Sigmoid colon (tissue), 7 donors: ENCODE data around the gene PSMB1. TPM values are rescaled to one million over a fixed set of nuclear protein-coding genes. Genes with fewer than 3 reads are reported as not detected.

Source experiments
- DNase-seq: peaks from one replicate; pipeline ENCODE4 v3.0.0-alpha.2; 2019
- H3K27ac ChIP-seq, 4 donors: fragments of 200-600 bp; sonication (generic); one replicate each; pipeline ENCODE4 v1.5.1; 2016 to 2019; ENCODE audit warnings: mild to moderate bottlenecking in 1 of 4
- H3K27me3 ChIP-seq, 3 donors: fragments of 200-600 bp; sonication (generic); one replicate each; pipeline ENCODE4 v1.5.1; 2019; ENCODE audit warnings: mild to moderate bottlenecking in 1 of 3
- H3K36me3 ChIP-seq, 4 donors: fragments of 200-600 bp; sonication (generic); one replicate each; pipeline ENCODE4 v1.5.1; 2016 to 2019
- H3K4me1 ChIP-seq, 4 donors: fragments of 200-600 bp; sonication (generic); one replicate each; pipeline ENCODE4 v1.5.1; 2017 to 2019
- H3K4me3 ChIP-seq, 4 donors: fragments of 200-600 bp; sonication (generic); one replicate each; pipeline ENCODE4 v1.5.1; 2017 to 2019; ENCODE audit warnings: mild to moderate bottlenecking in 2 of 4, moderate library complexity in 1 of 4
- H3K9me3 ChIP-seq, 4 donors: fragments of 200-600 bp in 3 of 4; sonication (generic) in 3 of 4; one replicate each; pipeline versions ENCODE4 v1.5.1 to v1.6.1; 2013 to 2019
- EP300 ChIP-seq, 4 donors: sonication (generic); formaldehyde crosslinking; IDR thresholded peaks; one replicate each; pipeline ENCODE4 v1.6.1; 2017; ENCODE audit warnings: antibody characterized with exemption in 4 of 4
- POLR2A ChIP-seq, 2 donors: fragments of 450-650 bp; IDR thresholded peaks; one replicate each; pipeline ENCODE4 v1.6.1; 2016; ENCODE audit warnings: antibody characterized with exemption in 2 of 2, mild to moderate bottlenecking in 2 of 2, moderate library complexity in 2 of 2
- POLR2AphosphoS5 ChIP-seq, 4 donors: sonication (generic); formaldehyde crosslinking; IDR thresholded peaks; one replicate each; pipeline ENCODE4 v1.6.1; 2017; ENCODE audit warnings: antibody characterized with exemption in 4 of 4
- WGBS, 2 donors: extraction: QIAGEN DNeasy Blood & Tissue Kit; methylation state at CpG; one replicate each; pipeline ENCODE4 v1.1.7; 2013; 5-methylcytosine and 5-hydroxymethylcytosine counted together
- intact Hi-C: fragments of 100-400 bp; cut with DNase I; formaldehyde crosslinking; loops from one replicate; pipeline ENCODE4 v1.15.1; 2023
- polyA plus RNA-seq, 3 donors: library from polyadenylated mRNA; stranded (reverse); fragments of 200-250 nt; gene quantifications; one replicate each; pipeline ENCODE4 v1.2.3, GENCODE V29; 2013
- total RNA-seq, 4 donors: library from RNA; depleted of rRNA; stranded (reverse); fragments of >200 nt; gene quantifications; one replicate each; pipeline ENCODE4 v1.1.0, GENCODE V29; 2016
- TF ChIP-seq, protein P1 (sequence below), 4 experiments: fragments of 450-650 bp in 3 of 4; fragments of 200-600 bp in 1 of 4; IDR thresholded peaks; one replicate each; pipeline ENCODE4 v1.5.1; 2016 to 2019; ENCODE audit warnings: antibody characterized with exemption in 4 of 4, mild to moderate bottlenecking in 3 of 4, moderate library complexity in 2 of 4
- donor health status: healthy with polysubstance abuse.
- donor health status: Bipolar disorder and iron deficiency.
- donor health status: healthy.

The PSMB1 gene
- total and polyA plus RNA-seq, 7 donors, result 142 to 287 (median 265) TPM

DNA sequence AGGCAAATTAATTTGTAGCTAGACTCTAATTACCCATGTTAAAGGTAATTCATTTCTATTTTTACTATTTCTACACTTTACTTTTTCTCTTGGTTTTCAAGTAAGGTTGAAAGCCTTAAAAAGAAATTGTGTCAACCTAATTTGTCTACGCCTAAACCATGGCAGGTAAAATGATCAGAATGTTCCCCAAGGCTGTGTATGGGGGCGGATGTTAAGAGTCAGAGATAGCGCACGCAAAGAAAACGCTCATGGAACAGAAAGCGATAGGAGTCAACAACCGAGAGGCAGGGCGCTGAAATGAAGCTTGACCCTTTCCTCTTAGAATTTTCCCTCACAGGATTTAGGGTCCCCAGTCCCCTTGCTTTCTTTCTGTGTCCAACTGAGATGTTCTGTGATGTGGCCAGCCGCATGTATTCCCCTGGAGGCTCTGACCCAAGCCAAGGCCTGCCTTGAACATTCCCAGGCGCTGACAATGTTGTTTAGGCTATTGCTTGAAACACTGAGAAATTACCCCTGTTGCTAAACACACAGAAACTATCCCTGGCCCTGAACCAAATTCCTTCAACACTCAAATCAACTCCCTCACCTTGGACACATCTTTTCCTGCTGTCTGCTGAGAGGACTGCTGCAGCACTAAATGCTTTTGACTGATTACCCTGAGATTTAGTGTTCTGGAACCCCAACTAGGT, 10.9 kb downstream of the PSMB1 start:
- H3K9me3 ChIP-seq, result no peaks in the 10 kb centered on the region
- H3K36me3 ChIP-seq, result peaks cover 48 to 100% (median 72%) of the 10 kb centered on the region in 4 donors
- DNase-seq, result no peak
- no peak overlapping the region for H3K27ac ChIP-seq
- no peak for TF ChIP-seq EP300 (IDR thresholded peaks at IDR 0.05)
- TF ChIP-seq, protein P1, sequence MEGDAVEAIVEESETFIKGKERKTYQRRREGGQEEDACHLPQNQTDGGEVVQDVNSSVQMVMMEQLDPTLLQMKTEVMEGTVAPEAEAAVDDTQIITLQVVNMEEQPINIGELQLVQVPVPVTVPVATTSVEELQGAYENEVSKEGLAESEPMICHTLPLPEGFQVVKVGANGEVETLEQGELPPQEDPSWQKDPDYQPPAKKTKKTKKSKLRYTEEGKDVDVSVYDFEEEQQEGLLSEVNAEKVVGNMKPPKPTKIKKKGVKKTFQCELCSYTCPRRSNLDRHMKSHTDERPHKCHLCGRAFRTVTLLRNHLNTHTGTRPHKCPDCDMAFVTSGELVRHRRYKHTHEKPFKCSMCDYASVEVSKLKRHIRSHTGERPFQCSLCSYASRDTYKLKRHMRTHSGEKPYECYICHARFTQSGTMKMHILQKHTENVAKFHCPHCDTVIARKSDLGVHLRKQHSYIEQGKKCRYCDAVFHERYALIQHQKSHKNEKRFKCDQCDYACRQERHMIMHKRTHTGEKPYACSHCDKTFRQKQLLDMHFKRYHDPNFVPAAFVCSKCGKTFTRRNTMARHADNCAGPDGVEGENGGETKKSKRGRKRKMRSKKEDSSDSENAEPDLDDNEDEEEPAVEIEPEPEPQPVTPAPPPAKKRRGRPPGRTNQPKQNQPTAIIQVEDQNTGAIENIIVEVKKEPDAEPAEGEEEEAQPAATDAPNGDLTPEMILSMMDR (IDR thresholded peaks at IDR 0.05), result no peak
- TF ChIP-seq POLR2A (IDR thresholded peaks at IDR 0.05), result no peak
- no peak for TF ChIP-seq POLR2AphosphoS5 (IDR thresholded peaks at IDR 0.05)
- 93 to 96% methylated on average over 10 of the region's 10 CpGs for WGBS, 2 donors
- no peaks in the 10 kb centered on the region for H3K27me3 ChIP-seq
- H3K4me3 ChIP-seq, result no peak overlapping the region
- no peaks in the 10 kb centered on the region for H3K4me1 ChIP-seq
- intact Hi-C loops, result no loop called here

DNA sequence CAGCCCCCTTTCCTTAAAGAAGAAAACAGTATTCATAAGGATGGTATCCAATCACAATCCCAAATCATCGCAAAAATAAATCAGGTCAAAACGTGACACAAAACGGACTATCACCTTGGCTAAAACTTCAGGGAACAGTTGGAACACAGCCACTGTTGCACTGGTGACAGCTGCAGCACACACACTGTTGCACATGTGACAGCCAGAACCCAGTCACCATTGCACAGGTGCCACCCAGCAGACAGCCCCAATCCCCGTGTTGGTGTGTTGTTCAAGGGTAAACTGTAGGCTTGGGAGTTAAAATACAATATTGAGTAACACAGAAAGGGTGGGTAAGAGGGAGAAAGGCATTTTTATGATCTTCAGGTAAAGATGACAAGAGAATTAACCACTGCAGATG, 15.8 kb downstream of the PSMB1 start:
- H3K4me1 ChIP-seq, result no peaks in the 10 kb centered on the region
- H3K9me3 ChIP-seq, result no peaks in the 10 kb centered on the region
- no peaks in the 10 kb centered on the region for H3K27me3 ChIP-seq
- TF ChIP-seq POLR2A (IDR thresholded peaks at IDR 0.05) (no peak), EP300 (IDR thresholded peaks at IDR 0.05) (no peak), POLR2AphosphoS5 (IDR thresholded peaks at IDR 0.05) (no peak)
- TF ChIP-seq, protein P1 (IDR thresholded peaks at IDR 0.05), result no peak
- H3K4me3 ChIP-seq, result no peak overlapping the region
- H3K27ac ChIP-seq, result no peak overlapping the region
- WGBS, 2 donors, result 80 to 90% methylated on average over 4 of the region's 4 CpGs
- intact Hi-C loops, result no loop called here
- no peak for DNase-seq
- peaks cover 42 to 98% (median 58%) of the 10 kb centered on the region in 4 donors for H3K36me3 ChIP-seq

DNA sequence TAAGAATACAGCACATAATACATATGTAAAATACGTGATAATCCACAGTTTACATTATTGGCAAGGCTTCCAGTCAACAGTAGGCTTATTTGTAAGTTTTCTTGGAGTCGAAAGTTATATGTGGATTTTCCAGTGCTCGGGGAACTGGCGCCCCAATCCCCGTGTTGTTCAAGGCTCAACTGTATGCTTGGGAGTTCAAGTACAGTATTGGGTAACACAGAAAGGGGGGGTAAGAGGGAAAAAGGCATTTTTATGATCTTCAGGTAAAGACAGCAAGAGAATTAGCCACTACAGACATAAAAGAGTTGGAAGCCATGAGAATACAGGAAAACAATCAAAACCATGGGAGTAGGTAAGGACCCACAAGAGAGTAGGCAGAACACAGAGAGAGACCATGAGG, 16.4 kb downstream of the PSMB1 start:
- intact Hi-C loops, result no loop called here
- no peak for TF ChIP-seq POLR2A (IDR thresholded peaks at IDR 0.05)
- TF ChIP-seq POLR2AphosphoS5 (IDR thresholded peaks at IDR 0.05), result no peak
- no peak for TF ChIP-seq EP300 (IDR thresholded peaks at IDR 0.05)
- TF ChIP-seq, protein P1 (IDR thresholded peaks at IDR 0.05), result no peak
- H3K4me3 ChIP-seq, result no peak overlapping the region
- no peaks in the 10 kb centered on the region for H3K9me3 ChIP-seq
- peaks cover 39 to 97% (median 54%) of the 10 kb centered on the region in 4 donors for H3K36me3 ChIP-seq
- 82 to 83% methylated on average over 5 of the region's 5 CpGs for WGBS, 2 donors
- no peaks in the 10 kb centered on the region for H3K4me1 ChIP-seq
- H3K27me3 ChIP-seq, result no peaks in the 10 kb centered on the region
- DNase-seq, result no peak
- no peak overlapping the region for H3K27ac ChIP-seq

DNA sequence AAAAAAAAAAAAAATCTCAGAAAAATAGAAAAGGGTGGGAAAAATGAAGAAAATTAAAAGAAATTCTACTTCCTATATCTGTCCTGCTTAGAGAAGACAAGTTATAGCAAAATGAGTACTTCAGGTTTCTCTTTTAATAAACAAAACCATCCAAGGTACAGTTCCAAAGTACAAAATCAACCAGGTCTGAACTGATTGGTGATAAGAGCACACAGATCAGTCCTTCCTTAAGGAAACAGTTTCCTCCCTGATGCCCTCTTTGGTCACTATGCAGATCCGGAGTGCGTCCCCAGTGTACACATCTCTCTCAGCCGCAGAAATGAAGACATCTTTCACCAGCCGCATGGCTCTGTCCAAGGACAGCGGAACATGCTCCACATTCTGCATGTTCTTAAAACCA, 18.1 kb downstream of the PSMB1 start:
- H3K4me1 ChIP-seq, result no peaks in the 10 kb centered on the region
- H3K36me3 ChIP-seq, result peaks cover 35 to 81% (median 50%) of the 10 kb centered on the region in 4 donors
- DNase-seq, result no peak
- WGBS, 2 donors, result 81 to 93% methylated on average over 5 of the region's 5 CpGs
- H3K27ac ChIP-seq, result no peak overlapping the region
- intact Hi-C loops, result no loop called here
- H3K4me3 ChIP-seq, result no peak overlapping the region
- TF ChIP-seq POLR2A (IDR thresholded peaks at IDR 0.05) (no peak), EP300 (IDR thresholded peaks at IDR 0.05) (no peak), POLR2AphosphoS5 (IDR thresholded peaks at IDR 0.05) (no peak)
- TF ChIP-seq, protein P1 (IDR thresholded peaks at IDR 0.05), result no peak
- no peaks in the 10 kb centered on the region for H3K9me3 ChIP-seq
- H3K27me3 ChIP-seq, result no peaks in the 10 kb centered on the region

DNA sequence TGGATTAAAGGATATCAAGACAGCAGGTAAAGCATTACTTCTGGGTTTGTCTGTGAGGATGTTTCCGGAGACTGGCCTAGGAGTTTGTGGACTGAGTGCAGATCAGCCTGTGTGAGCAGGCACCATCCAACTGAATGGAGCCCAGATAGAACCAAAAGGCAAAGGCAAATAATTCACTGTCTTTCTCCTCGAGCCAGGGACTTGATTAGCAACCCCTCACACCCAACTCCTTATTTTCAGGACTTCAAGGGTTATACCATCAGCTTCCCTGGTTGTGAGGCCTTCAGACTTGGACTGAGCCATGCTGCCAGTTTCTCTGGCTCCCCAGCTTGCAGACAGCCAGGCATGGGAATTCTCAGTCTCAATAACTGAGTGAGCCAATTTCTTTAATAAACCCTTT, 19.3 kb downstream of the PSMB1 start:
- intact Hi-C loops, result no loop called here
- Histone ChIP-seq H3K4me3 (no peak overlapping the region), H3K9me3 (no peaks in the 10 kb centered on the region), H3K27ac (no peak overlapping the region), H3K27me3 (no peaks in the 10 kb centered on the region), H3K36me3 (peaks cover 31 to 69% (median 44%) of the 10 kb centered on the region in 4 donors), H3K4me1 (no peaks in the 10 kb centered on the region)
- 87 to 89% methylated on average over 2 of the region's 2 CpGs for WGBS, 2 donors
- TF ChIP-seq EP300 (IDR thresholded peaks at IDR 0.05), result no peak
- no peak for TF ChIP-seq POLR2A (IDR thresholded peaks at IDR 0.05)
- TF ChIP-seq, protein P1 (IDR thresholded peaks at IDR 0.05), result no peak
- no peak for TF ChIP-seq POLR2AphosphoS5 (IDR thresholded peaks at IDR 0.05)
- DNase-seq, result no peak
